IMR-90 (cell line): ENCODE data around the gene FAM186B. TPM values are rescaled to one million over a fixed set of nuclear protein-coding genes. Genes with fewer than 3 reads are reported as not detected.

ENCODE experiments used
- ATAC-seq: fragments of 200-7000 bp; cut with Tn5 transposase; 2 replicates; pipeline ENCODE4 v1.9.1; 2020; ENCODE audit warnings: low read depth, mild to moderate bottlenecking, moderate library complexity
- BruUV-seq: library from RNA; stranded (reverse); fragments of 400-500 nt; replicated peaks from 2 replicates; lab custom pipeline; 2021; lab: Mats Ljungman, UMichigan
- CTCF ChIA-PET: fragments of 300-600 bp; formaldehyde crosslinking; extraction: SDS; loops from one replicate; lab custom pipeline; 2021; ENCODE audit warnings: antibody characterized with exemption; lab: Yijun Ruan, JAX
- POLR2A ChIA-PET: fragments of 300-600 bp; sonication (Branson Sonifier 250); formaldehyde crosslinking; loops from one replicate; lab custom pipeline; 2022; ENCODE audit warnings: antibody characterized with exemption; ENCODE audit not compliant: unreplicated experiment; lab: Charles Lee
- DNase-seq: peaks from one replicate; pipeline ENCODE4 v3.0.0; 2013
- H2AFZ ChIP-seq: replicated peaks from 2 replicates; pipeline ENCODE3; 2013; ENCODE audit warnings: low read length, mild to moderate bottlenecking; ENCODE audit not compliant: poor library complexity
- H2AK5ac ChIP-seq: 2 replicates; pipeline ENCODE4 v1.6.1; 2013; ENCODE audit warnings: low read depth, low read length, inconsistent platforms
- H2AK9ac ChIP-seq: replicated peaks from 2 replicates; pipeline ENCODE3; 2013; ENCODE audit warnings: mild to moderate bottlenecking, low read depth, low read length, moderate library complexity; ENCODE audit not compliant: poor library complexity
- H2BK120ac ChIP-seq: 2 replicates; pipeline ENCODE4 v1.6.1; 2013; ENCODE audit warnings: low read depth, low read length, inconsistent platforms
- H2BK15ac ChIP-seq: 3 replicates; pipeline ENCODE4 v1.6.1; 2013; ENCODE audit warnings: low read depth, low read length, inconsistent platforms
- H2BK20ac ChIP-seq: 2 replicates; pipeline ENCODE4 v1.6.1; 2013; ENCODE audit warnings: low read depth, mild to moderate bottlenecking, inconsistent platforms, low read length, moderate library complexity
- H2BK5ac ChIP-seq: 2 replicates; pipeline ENCODE4 v1.6.1; 2013; ENCODE audit warnings: mild to moderate bottlenecking, low read depth, low read length, inconsistent platforms; ENCODE audit not compliant: poor library complexity, severe bottlenecking
- H3K14ac ChIP-seq: replicated peaks from 2 replicates; pipeline ENCODE4 v1.6.1; 2013; ENCODE audit warnings: low read depth, low read length, inconsistent platforms
- H3K18ac ChIP-seq: 2 replicates; pipeline ENCODE4 v1.6.1; 2013; ENCODE audit warnings: low read depth, low read length, control low read depth
- H3K23ac ChIP-seq: 2 replicates; pipeline ENCODE4 v1.6.1; 2013; ENCODE audit warnings: low read depth, low read length, inconsistent platforms
- H3K27ac ChIP-seq: 2 replicates; pipeline ENCODE4 v1.5.1; 2013; ENCODE audit warnings: mild to moderate bottlenecking, control low read depth, low read length; ENCODE audit not compliant: insufficient read depth
- H3K27me3 ChIP-seq: 2 replicates; pipeline ENCODE4 v1.6.1; 2013; ENCODE audit warnings: low read length; ENCODE audit not compliant: control insufficient read depth, insufficient read depth
- H3K36me3 ChIP-seq: 2 replicates; pipeline ENCODE4 v1.6.1; 2013; ENCODE audit warnings: low read length, mixed read lengths; ENCODE audit not compliant: control insufficient read depth, insufficient read depth
- H3K4ac ChIP-seq: 2 replicates; pipeline ENCODE4 v1.6.1; 2013; ENCODE audit warnings: low read depth, low read length, inconsistent platforms
- H3K4me1 ChIP-seq: 2 replicates; pipeline ENCODE4 v1.6.1; 2013; ENCODE audit warnings: low read length, mixed read lengths; ENCODE audit not compliant: control insufficient read depth, insufficient read depth
- H3K4me2 ChIP-seq: 2 replicates; pipeline ENCODE4 v1.6.1; 2013; ENCODE audit warnings: low read depth, mild to moderate bottlenecking, control low read depth, low read length, moderate library complexity
- H3K4me3 ChIP-seq: 2 replicates; pipeline ENCODE4 v1.5.1; 2013; ENCODE audit warnings: low read depth, mild to moderate bottlenecking, control low read depth, low read length, moderate library complexity; ENCODE audit not compliant: insufficient read depth
- H3K56ac ChIP-seq: 2 replicates; pipeline ENCODE4 v1.6.1; 2013; ENCODE audit warnings: low read length, inconsistent platforms; ENCODE audit not compliant: insufficient read depth; ENCODE audit errors: extremely low read depth
- H3K79me1 ChIP-seq, 2 experiments: 2 replicates each; pipeline ENCODE4 v1.6.1; 2013; ENCODE audit warnings: low read length in 2 of 2, inconsistent platforms in 1 of 2, low read depth in 1 of 2
- H3K9ac ChIP-seq: 2 replicates; pipeline ENCODE4 v1.6.1; 2013; ENCODE audit warnings: low read depth, low read length, control low read depth
- H3K9me1 ChIP-seq: 2 replicates; pipeline ENCODE4 v1.6.1; 2013; ENCODE audit warnings: low read length, inconsistent platforms; ENCODE audit not compliant: insufficient read depth
- H3K9me3 ChIP-seq: 2 replicates; pipeline ENCODE4 v1.6.1; 2013; ENCODE audit warnings: low read length; ENCODE audit not compliant: control insufficient read depth, insufficient read depth
- H4K20me1 ChIP-seq: 2 replicates; pipeline ENCODE4 v1.6.1; 2013; ENCODE audit warnings: low read length, inconsistent platforms; ENCODE audit not compliant: insufficient read depth
- H4K5ac ChIP-seq: 2 replicates; pipeline ENCODE4 v1.6.1; 2013; ENCODE audit warnings: mild to moderate bottlenecking, low read depth, low read length, control low read depth
- H4K8ac ChIP-seq, 2 experiments: 2 replicates each; pipeline ENCODE4 v1.6.1; 2013; ENCODE audit warnings: low read depth in 2 of 2, low read length in 2 of 2, control low read depth in 1 of 2, inconsistent platforms in 1 of 2
- H4K91ac ChIP-seq: 2 replicates; pipeline ENCODE4 v1.6.1; 2013; ENCODE audit warnings: low read depth, low read length, inconsistent platforms; ENCODE audit not compliant: insufficient read depth
- MAFK ChIP-seq: IDR thresholded peaks from 2 replicates; pipeline ENCODE4 v1.6.1; 2012; ENCODE audit warnings: low read depth, low read length, improper control_type of control experiment
- WGBS, 2 experiments: methylation state at CpG; one replicate each; pipeline versions ENCODE4 v1.1.5 to v1.1.7; 2013; ENCODE audit warnings: missing lambda C conversion rate in 2 of 2; ENCODE audit not compliant: insufficient read length in 1 of 2; ENCODE audit errors: extremely low coverage in 2 of 2; 5-methylcytosine and 5-hydroxymethylcytosine counted together
- dilution Hi-C: fragments of 300-500 bp; cut with HindIII; formaldehyde crosslinking; loops from one replicate; pipeline ENCODE4 v1.14.3; 2018; ENCODE audit warnings: low sequenced_read_pairs; ENCODE audit not compliant: unreplicated experiment
- in situ Hi-C: fragments of 300-500 bp; cut with MboI; formaldehyde crosslinking; loops from 3 replicates; pipeline ENCODE4 v1.14.3; 2019; ENCODE audit warnings: low sequenced_read_pairs, inconsistent platforms, mixed read lengths
- intact Hi-C: fragments of 100-400 bp; cut with micrococcal nuclease; formaldehyde crosslinking; loops from 2 replicates; pipeline ENCODE4 v1.10.0; 2022
- polyA plus RNA-seq, 3 experiments: library from polyadenylated mRNA; depleted of rRNA; stranded (reverse); fragments of >200 nt; gene quantifications; 2 replicates each; pipeline ENCODE4 v1.2.3, GENCODE V29; 2012; ENCODE audit warnings: low replicate concordance in 1 of 3
- total RNA-seq: library from RNA; depleted of rRNA; stranded (reverse); fragments of >200 nt; gene quantifications from 2 replicates; pipeline ENCODE4 v1.2.3, GENCODE V29; 2012

The FAM186B gene
- total and polyA plus RNA-seq, 2 of the 4 experiments (the other 2 are of a cell fraction): 0.10 to 0.18 TPM

DNA sequence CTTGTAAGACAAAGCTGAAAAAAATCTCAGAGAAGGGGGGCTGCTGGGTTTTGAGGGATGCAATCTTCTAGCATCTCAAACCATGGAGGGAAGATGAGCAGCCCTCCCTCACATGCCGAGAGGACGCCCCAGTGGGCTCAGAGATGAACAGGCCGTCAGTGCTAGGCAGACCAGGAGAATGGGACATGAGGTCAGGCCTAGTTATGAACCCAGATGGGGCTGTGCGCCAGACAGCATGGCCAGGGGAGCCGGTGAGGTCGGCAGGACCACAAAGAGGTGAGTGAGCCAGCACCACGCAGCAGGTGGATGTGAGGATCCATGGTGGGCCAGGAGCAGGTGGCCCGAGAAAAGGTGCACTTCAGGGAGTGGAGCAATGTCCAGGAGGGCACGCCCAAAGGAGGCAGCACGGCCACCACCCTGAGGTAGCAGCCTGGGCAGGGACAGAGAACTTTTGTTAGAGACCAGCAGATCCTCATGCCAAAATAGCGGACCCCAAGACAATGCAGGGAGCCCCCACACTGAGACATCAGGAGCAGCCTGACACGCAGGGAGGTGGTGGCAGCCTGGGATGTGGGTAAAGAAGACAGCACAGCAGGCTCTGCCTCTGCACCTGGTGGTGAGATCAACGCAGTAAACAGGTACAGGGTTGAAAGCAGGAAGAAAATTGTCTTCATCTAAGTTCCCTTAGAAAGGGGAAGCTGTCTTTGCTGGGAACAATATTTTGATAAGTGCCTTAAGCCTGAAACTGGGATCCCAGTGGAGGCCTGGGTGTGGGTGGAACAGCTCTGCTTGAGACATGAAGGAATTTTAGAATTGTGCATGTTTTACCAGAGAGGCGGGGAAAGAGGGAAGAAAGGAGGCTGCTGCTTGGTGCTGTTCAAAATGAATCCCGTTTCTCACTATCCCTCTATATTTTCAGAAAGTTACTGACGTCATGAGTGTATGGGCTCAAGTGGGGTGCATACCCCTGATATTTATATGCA lies 19.7 kb downstream of the FAM186B start:
- Histone ChIP-seq H2BK120ac (no peak overlapping the region), H3K4me3 (no peak overlapping the region), H3K4me1 (peaks cover 2% of the 10 kb centered on the region; the same call in 1 of the 2 replicates), H3K9ac (no peak overlapping the region), H3K14ac (no peak overlapping the region), H4K8ac (no peak overlapping the region), H3K9me1 (peaks cover 8% of the 10 kb centered on the region; the same call in 1 of the 2 replicates), H3K23ac (no peak overlapping the region), H2AK5ac (no peak overlapping the region), H3K18ac (no peak overlapping the region), H3K4me2 (no peak overlapping the region), H2BK20ac (no peak overlapping the region), H4K5ac (no peak overlapping the region), H3K9me3 (no peaks in the 10 kb centered on the region), H4K91ac (no peak overlapping the region), H2AFZ (no peak overlapping the region), H4K20me1 (peaks cover 2% of the 10 kb centered on the region), H3K27me3 (no peaks in the 10 kb centered on the region), H3K56ac (no peak overlapping the region), H2AK9ac (no peak overlapping the region), H3K36me3 (peaks cover 4% of the 10 kb centered on the region; the same call in 1 of the 2 replicates), H2BK15ac (no peak overlapping the region), H3K79me1 (peaks cover 0 to 15% of the 10 kb centered on the region in 2 experiments; a peak in 3 of 4 replicates), H3K27ac (no peak overlapping the region), H2BK5ac (no peak overlapping the region), H3K4ac (no peak overlapping the region)
- CTCF ChIA-PET: no interaction called here
- BruUV-seq: no TSS peak
- TF ChIP-seq MAFK: no peak
- ATAC-seq (no peak), DNase-seq (no peak)
- WGBS, 2 experiments: 86% methylated on average over 9 of the region's 16 CpGs; no CpG with 5 or more reads in 1 of the 2 experiments
- intact Hi-C loops: no loop called here
- in situ Hi-C loops: no loop called here
- dilution Hi-C loops: no loop called here
- POLR2A ChIA-PET: no interaction called here
